Transverse colon (tissue), 4 donors: Measurements from ENCODE around the gene CALY. TPM values are rescaled to one million over a fixed set of nuclear protein-coding genes. Genes with fewer than 3 reads are reported as not detected.

ENCODE experiments used
- DNase-seq: peaks from one replicate; pipeline ENCODE4 v3.0.0-alpha.2; 2019
- H3K27ac ChIP-seq, 4 donors: fragments of 200-600 bp; sonication (generic); 2 replicates each; pipeline ENCODE4 v1.5.1; 2016 to 2018; ENCODE audit warnings: inconsistent platforms in 4 of 4
- H3K27me3 ChIP-seq: fragments of 200-600 bp; sonication (generic); 2 replicates; pipeline ENCODE4 v1.5.1; 2017; ENCODE audit warnings: inconsistent platforms
- H3K36me3 ChIP-seq, 4 donors: fragments of 200-600 bp; sonication (generic); 2 replicates each; pipeline ENCODE4 v1.5.1; 2017 to 2019; ENCODE audit warnings: inconsistent platforms in 4 of 4
- H3K4me1 ChIP-seq, 4 donors: fragments of 200-600 bp; sonication (generic); 2 replicates each; pipeline ENCODE4 v1.5.1; 2017 to 2020; ENCODE audit warnings: inconsistent platforms in 4 of 4
- H3K4me3 ChIP-seq, 4 donors: fragments of 200-600 bp; sonication (generic); 1 replicate in 1 of 4; 2 replicates in 3 of 4; pipeline versions ENCODE4 v1.5.1 to v1.6.1; 2017 to 2019; ENCODE audit warnings: inconsistent platforms in 4 of 4
- H3K9me3 ChIP-seq, 2 donors: fragments of 200-600 bp; sonication (generic); 2 replicates each; pipeline ENCODE4 v1.5.1; 2017 to 2019; ENCODE audit warnings: inconsistent platforms in 2 of 2
- EP300 ChIP-seq: sonication (generic); formaldehyde crosslinking; IDR thresholded peaks from one replicate; pipeline ENCODE4 v1.6.1; 2017; ENCODE audit warnings: antibody characterized with exemption, low read depth
- POLR2A ChIP-seq: fragments of 450-650 bp; IDR thresholded peaks from one replicate; pipeline ENCODE4 v1.6.1; 2016; ENCODE audit warnings: antibody characterized with exemption, mild to moderate bottlenecking, moderate library complexity
- POLR2AphosphoS5 ChIP-seq, 3 donors: sonication (generic); formaldehyde crosslinking; IDR thresholded peaks; one replicate each; pipeline ENCODE4 v1.6.1; 2016; ENCODE audit warnings: antibody characterized with exemption in 3 of 3
- WGBS, 2 donors: methylation state at CpG; one replicate each; pipeline ENCODE4 v1.1.5; 2018; ENCODE audit warnings: low coverage in 1 of 2; 5-methylcytosine and 5-hydroxymethylcytosine counted together
- in situ Hi-C, 4 donors: fragments of 200-750 bp; cut with MboI; loops; one replicate each; pipeline versions ENCODE4 v1.15.0 to v1.15.1; 2017; ENCODE audit warnings: low sequenced_read_pairs in 3 of 4, low pct_ligation_motif_present in 1 of 4, low pct_unique_long_range_greater_than_20kb in 1 of 4
- intact Hi-C: fragments of 100-400 bp; cut with DNase I; formaldehyde crosslinking; loops from one replicate; pipeline ENCODE4 v1.15.1; 2023; ENCODE audit warnings: low total_unique reads
- total RNA-seq, 4 donors: library from RNA; depleted of rRNA; stranded (reverse); fragments of >200 nt; gene quantifications; one replicate each; pipeline ENCODE4 v1.1.0, GENCODE V29; 2016
- TF ChIP-seq, protein P1 (sequence below), 5 experiments: fragments of 200-600 bp in 3 of 5; fragments of 450-650 bp in 2 of 5; sonication (generic) in 3 of 5; IDR thresholded peaks; 1 replicate in 2 of 5; 2 replicates in 3 of 5; pipeline ENCODE4 v1.5.1; 2016 to 2017; ENCODE audit warnings: antibody characterized with exemption in 5 of 5, inconsistent platforms in 3 of 5, mild to moderate bottlenecking in 2 of 5, moderate library complexity in 1 of 5

CALY gene
- total RNA-seq, 4 donors from 2014 or later: 0.82 to 1.3 TPM; not detected in 2

- H3K9me3 ChIP-seq: no peaks in the 10 kb centered on the region
- H3K4me3 ChIP-seq: no peak overlapping the region
- WGBS, 2 donors: 93 to 100% methylated on average over 3 to 13 of the region's 13 CpGs
- peaks cover 0 to 32% (median 9%) of the 10 kb centered on the region in 4 donors for H3K36me3 ChIP-seq
- TF ChIP-seq EP300 (no peak), POLR2A (no peak), POLR2AphosphoS5 (IDR thresholded peaks at IDR 0.05) (no peak)
- TF ChIP-seq, protein P1, sequence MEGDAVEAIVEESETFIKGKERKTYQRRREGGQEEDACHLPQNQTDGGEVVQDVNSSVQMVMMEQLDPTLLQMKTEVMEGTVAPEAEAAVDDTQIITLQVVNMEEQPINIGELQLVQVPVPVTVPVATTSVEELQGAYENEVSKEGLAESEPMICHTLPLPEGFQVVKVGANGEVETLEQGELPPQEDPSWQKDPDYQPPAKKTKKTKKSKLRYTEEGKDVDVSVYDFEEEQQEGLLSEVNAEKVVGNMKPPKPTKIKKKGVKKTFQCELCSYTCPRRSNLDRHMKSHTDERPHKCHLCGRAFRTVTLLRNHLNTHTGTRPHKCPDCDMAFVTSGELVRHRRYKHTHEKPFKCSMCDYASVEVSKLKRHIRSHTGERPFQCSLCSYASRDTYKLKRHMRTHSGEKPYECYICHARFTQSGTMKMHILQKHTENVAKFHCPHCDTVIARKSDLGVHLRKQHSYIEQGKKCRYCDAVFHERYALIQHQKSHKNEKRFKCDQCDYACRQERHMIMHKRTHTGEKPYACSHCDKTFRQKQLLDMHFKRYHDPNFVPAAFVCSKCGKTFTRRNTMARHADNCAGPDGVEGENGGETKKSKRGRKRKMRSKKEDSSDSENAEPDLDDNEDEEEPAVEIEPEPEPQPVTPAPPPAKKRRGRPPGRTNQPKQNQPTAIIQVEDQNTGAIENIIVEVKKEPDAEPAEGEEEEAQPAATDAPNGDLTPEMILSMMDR (IDR thresholded peaks at IDR 0.05): no peak
- intact Hi-C loops: no loop called here
- H3K27ac ChIP-seq: no peak overlapping the region
- H3K27me3 ChIP-seq: no peaks in the 10 kb centered on the region
- in situ Hi-C loops: no loop called here
- no peak for DNase-seq
- peaks cover 5 to 32% (median 10%) of the 10 kb centered on the region in 4 donors for H3K4me1 ChIP-seq
Observed at GRCh38 chr10:133362846-133363245, 26.1 kb upstream of the CALY start.

- Histone ChIP-seq H3K27me3 (no peaks in the 10 kb centered on the region), H3K4me3 (no peak overlapping the region), H3K36me3 (peaks cover 0 to 29% (median 8%) of the 10 kb centered on the region in 4 donors), H3K4me1 (peaks cover 5 to 41% (median 19%) of the 10 kb centered on the region in 4 donors), H3K27ac (no peak overlapping the region), H3K9me3 (no peaks in the 10 kb centered on the region)
- no peak for DNase-seq
- intact Hi-C loops (no loop called here), in situ Hi-C loops (no loop called here)
- WGBS, 2 donors: 75 to 81% methylated on average over 17 to 18 of the region's 18 CpGs
- TF ChIP-seq EP300: no peak
- TF ChIP-seq POLR2A: no peak
Observed at GRCh38 chr10:133361773-133362441, 25.2 kb upstream of the CALY start.

- no peak overlapping the region for H3K27ac ChIP-seq
- H3K36me3 ChIP-seq: peaks cover 0 to 22% (median 6%) of the 10 kb centered on the region in 4 donors
- H3K4me1 ChIP-seq: peaks cover 5 to 46% (median 25%) of the 10 kb centered on the region in 4 donors
- no peak for DNase-seq
- no peak overlapping the region for H3K4me3 ChIP-seq
- 95 to 100% methylated on average over 2 to 5 of the region's 5 CpGs for WGBS, 2 donors
- no peaks in the 10 kb centered on the region for H3K27me3 ChIP-seq
- TF ChIP-seq, protein P1 (IDR thresholded peaks at IDR 0.05): no peak
- TF ChIP-seq POLR2A (no peak), EP300 (no peak), POLR2AphosphoS5 (IDR thresholded peaks at IDR 0.05) (no peak)
- H3K9me3 ChIP-seq: no peaks in the 10 kb centered on the region
- intact Hi-C loops: no loop called here
- in situ Hi-C loops: no loop called here
Observed at GRCh38 chr10:133361227-133361626, 24.5 kb upstream of the CALY start.

GRCh38 chr10:133359972-133360610 lies 23.4 kb upstream of the CALY start:
- Histone ChIP-seq H3K27ac (peak overlapping the region; percentile 29 to 81 (median 38)), H3K27me3 (no peaks in the 10 kb centered on the region), H3K4me1 (peaks cover 5 to 41% (median 25%) of the 10 kb centered on the region in 4 donors), H3K4me3 (no peak overlapping the region), H3K9me3 (no peaks in the 10 kb centered on the region), H3K36me3 (peaks cover 0 to 16% (median 6%) of the 10 kb centered on the region in 4 donors)
- TF ChIP-seq POLR2A: no peak
- TF ChIP-seq, protein P1 (IDR thresholded peaks at IDR 0.05): no peak
- TF ChIP-seq EP300: no peak
- no peak for TF ChIP-seq POLR2AphosphoS5 (IDR thresholded peaks at IDR 0.05)
- 53% methylated on average over 17 of the region's 17 CpGs; no CpG with 5 or more reads in 1 of the 2 donors for WGBS, 2 donors
- in situ Hi-C loops: no loop called here
- intact Hi-C loops: no loop called here
- no peak for DNase-seq
